IMR-90 (cell line): ENCODE results near the gene DAB2. TPM values are rescaled to one million over a fixed set of nuclear protein-coding genes. Genes with fewer than 3 reads are reported as not detected.

Source experiments
- ATAC-seq: fragments of 200-7000 bp; cut with Tn5 transposase; 2 replicates; pipeline ENCODE4 v1.9.1; 2020; ENCODE audit warnings: low read depth, mild to moderate bottlenecking, moderate library complexity
- BruUV-seq: library from RNA; stranded (reverse); fragments of 400-500 nt; replicated peaks from 2 replicates; lab custom pipeline; 2021; lab: Mats Ljungman, UMichigan
- CTCF ChIA-PET: fragments of 300-600 bp; formaldehyde crosslinking; extraction: SDS; loops from one replicate; lab custom pipeline; 2021; ENCODE audit warnings: antibody characterized with exemption; lab: Yijun Ruan, JAX
- POLR2A ChIA-PET: fragments of 300-600 bp; sonication (Branson Sonifier 250); formaldehyde crosslinking; loops from one replicate; lab custom pipeline; 2022; ENCODE audit warnings: antibody characterized with exemption; ENCODE audit not compliant: unreplicated experiment; lab: Charles Lee
- DNase-seq: peaks from one replicate; pipeline ENCODE4 v3.0.0; 2013
- H2AFZ ChIP-seq: replicated peaks from 2 replicates; pipeline ENCODE3; 2013; ENCODE audit warnings: low read length, mild to moderate bottlenecking; ENCODE audit not compliant: poor library complexity
- H2AK5ac ChIP-seq: 2 replicates; pipeline ENCODE4 v1.6.1; 2013; ENCODE audit warnings: low read depth, low read length, inconsistent platforms
- H2AK9ac ChIP-seq: replicated peaks from 2 replicates; pipeline ENCODE3; 2013; ENCODE audit warnings: mild to moderate bottlenecking, low read depth, low read length, moderate library complexity; ENCODE audit not compliant: poor library complexity
- H2BK120ac ChIP-seq: 2 replicates; pipeline ENCODE4 v1.6.1; 2013; ENCODE audit warnings: low read depth, low read length, inconsistent platforms
- H2BK15ac ChIP-seq: 3 replicates; pipeline ENCODE4 v1.6.1; 2013; ENCODE audit warnings: low read depth, low read length, inconsistent platforms
- H2BK20ac ChIP-seq: 2 replicates; pipeline ENCODE4 v1.6.1; 2013; ENCODE audit warnings: low read depth, mild to moderate bottlenecking, inconsistent platforms, low read length, moderate library complexity
- H2BK5ac ChIP-seq: 2 replicates; pipeline ENCODE4 v1.6.1; 2013; ENCODE audit warnings: mild to moderate bottlenecking, low read depth, low read length, inconsistent platforms; ENCODE audit not compliant: poor library complexity, severe bottlenecking
- H3K14ac ChIP-seq: replicated peaks from 2 replicates; pipeline ENCODE4 v1.6.1; 2013; ENCODE audit warnings: low read depth, low read length, inconsistent platforms
- H3K18ac ChIP-seq: 2 replicates; pipeline ENCODE4 v1.6.1; 2013; ENCODE audit warnings: low read depth, low read length, control low read depth
- H3K23ac ChIP-seq: 2 replicates; pipeline ENCODE4 v1.6.1; 2013; ENCODE audit warnings: low read depth, low read length, inconsistent platforms
- H3K27ac ChIP-seq: 2 replicates; pipeline ENCODE4 v1.5.1; 2013; ENCODE audit warnings: mild to moderate bottlenecking, control low read depth, low read length; ENCODE audit not compliant: insufficient read depth
- H3K27me3 ChIP-seq: 2 replicates; pipeline ENCODE4 v1.6.1; 2013; ENCODE audit warnings: low read length; ENCODE audit not compliant: control insufficient read depth, insufficient read depth
- H3K36me3 ChIP-seq: 2 replicates; pipeline ENCODE4 v1.6.1; 2013; ENCODE audit warnings: low read length, mixed read lengths; ENCODE audit not compliant: control insufficient read depth, insufficient read depth
- H3K4ac ChIP-seq: 2 replicates; pipeline ENCODE4 v1.6.1; 2013; ENCODE audit warnings: low read depth, low read length, inconsistent platforms
- H3K4me1 ChIP-seq: 2 replicates; pipeline ENCODE4 v1.6.1; 2013; ENCODE audit warnings: low read length, mixed read lengths; ENCODE audit not compliant: control insufficient read depth, insufficient read depth
- H3K4me2 ChIP-seq: 2 replicates; pipeline ENCODE4 v1.6.1; 2013; ENCODE audit warnings: low read depth, mild to moderate bottlenecking, control low read depth, low read length, moderate library complexity
- H3K4me3 ChIP-seq: 2 replicates; pipeline ENCODE4 v1.5.1; 2013; ENCODE audit warnings: low read depth, mild to moderate bottlenecking, control low read depth, low read length, moderate library complexity; ENCODE audit not compliant: insufficient read depth
- H3K56ac ChIP-seq: 2 replicates; pipeline ENCODE4 v1.6.1; 2013; ENCODE audit warnings: low read length, inconsistent platforms; ENCODE audit not compliant: insufficient read depth; ENCODE audit errors: extremely low read depth
- H3K79me1 ChIP-seq, 2 experiments: 2 replicates each; pipeline ENCODE4 v1.6.1; 2013; ENCODE audit warnings: low read length in 2 of 2, inconsistent platforms in 1 of 2, low read depth in 1 of 2
- H3K9ac ChIP-seq: 2 replicates; pipeline ENCODE4 v1.6.1; 2013; ENCODE audit warnings: low read depth, low read length, control low read depth
- H3K9me1 ChIP-seq: 2 replicates; pipeline ENCODE4 v1.6.1; 2013; ENCODE audit warnings: low read length, inconsistent platforms; ENCODE audit not compliant: insufficient read depth
- H3K9me3 ChIP-seq: 2 replicates; pipeline ENCODE4 v1.6.1; 2013; ENCODE audit warnings: low read length; ENCODE audit not compliant: control insufficient read depth, insufficient read depth
- H4K20me1 ChIP-seq: 2 replicates; pipeline ENCODE4 v1.6.1; 2013; ENCODE audit warnings: low read length, inconsistent platforms; ENCODE audit not compliant: insufficient read depth
- H4K5ac ChIP-seq: 2 replicates; pipeline ENCODE4 v1.6.1; 2013; ENCODE audit warnings: mild to moderate bottlenecking, low read depth, low read length, control low read depth
- H4K8ac ChIP-seq, 2 experiments: 2 replicates each; pipeline ENCODE4 v1.6.1; 2013; ENCODE audit warnings: low read depth in 2 of 2, low read length in 2 of 2, control low read depth in 1 of 2, inconsistent platforms in 1 of 2
- H4K91ac ChIP-seq: 2 replicates; pipeline ENCODE4 v1.6.1; 2013; ENCODE audit warnings: low read depth, low read length, inconsistent platforms; ENCODE audit not compliant: insufficient read depth
- BHLHE40 ChIP-seq: fragments of 150-350 bp; IDR thresholded peaks from 2 replicates; pipeline ENCODE4 v1.6.1; 2016; ENCODE audit warnings: mild to moderate bottlenecking, low read depth, low read length
- CEBPB ChIP-seq: IDR thresholded peaks from 2 replicates; pipeline ENCODE4 v1.6.1; 2012; ENCODE audit warnings: low read depth, low read length, improper control_type of control experiment
- CHD1 ChIP-seq: IDR thresholded peaks from 2 replicates; pipeline ENCODE4 v1.6.1; 2012; ENCODE audit warnings: low read depth, low read length, improper control_type of control experiment
- FOS ChIP-seq: fragments of 150-350 bp; IDR thresholded peaks from 2 replicates; pipeline ENCODE4 v1.6.1; 2016; ENCODE audit warnings: low read depth, low read length
- MAFK ChIP-seq: IDR thresholded peaks from 2 replicates; pipeline ENCODE4 v1.6.1; 2012; ENCODE audit warnings: low read depth, low read length, improper control_type of control experiment
- MXI1 ChIP-seq: IDR thresholded peaks from 2 replicates; pipeline ENCODE4 v1.6.1; 2012; ENCODE audit warnings: low read depth, mild to moderate bottlenecking, low read length, moderate library complexity, borderline replicate concordance
- NFE2L2 ChIP-seq: fragments of 150-350 bp; IDR thresholded peaks from 2 replicates; pipeline ENCODE4 v1.6.1; 2016; ENCODE audit warnings: low read depth, mild to moderate bottlenecking, low read length
- POLR2A ChIP-seq: IDR thresholded peaks from 2 replicates; pipeline ENCODE4 v1.6.1; 2012; ENCODE audit warnings: mild to moderate bottlenecking, low read depth, low read length
- RAD21 ChIP-seq: IDR thresholded peaks from 2 replicates; pipeline ENCODE4 v1.6.1; 2012; ENCODE audit warnings: low read length, improper control_type of control experiment
- RCOR1 ChIP-seq: IDR thresholded peaks from 2 replicates; pipeline ENCODE4 v1.6.1; 2012; ENCODE audit warnings: mild to moderate bottlenecking, low read length, improper control_type of control experiment; ENCODE audit not compliant: insufficient replicate concordance
- RFX5 ChIP-seq: IDR thresholded peaks from 2 replicates; pipeline ENCODE4 v1.8.0; 2012; ENCODE audit warnings: low read depth, mild to moderate bottlenecking, low read length, moderate library complexity
- SMC3 ChIP-seq: fragments of 150-350 bp; IDR thresholded peaks from 2 replicates; pipeline ENCODE4 v1.6.1; 2016; ENCODE audit warnings: low read depth, mild to moderate bottlenecking, antibody characterized with exemption, low read length, moderate library complexity
- USF2 ChIP-seq: fragments of 150-350 bp; IDR thresholded peaks from 2 replicates; pipeline ENCODE4 v1.6.1; 2017; ENCODE audit warnings: mild to moderate bottlenecking, antibody characterized with exemption, low read length, low read depth
- WGBS, 2 experiments: methylation state at CpG; one replicate each; pipeline versions ENCODE4 v1.1.5 to v1.1.7; 2013; ENCODE audit warnings: missing lambda C conversion rate in 2 of 2; ENCODE audit not compliant: insufficient read length in 1 of 2; ENCODE audit errors: extremely low coverage in 2 of 2; 5-methylcytosine and 5-hydroxymethylcytosine counted together
- dilution Hi-C: fragments of 300-500 bp; cut with HindIII; formaldehyde crosslinking; loops from one replicate; pipeline ENCODE4 v1.14.3; 2018; ENCODE audit warnings: low sequenced_read_pairs; ENCODE audit not compliant: unreplicated experiment
- in situ Hi-C: fragments of 300-500 bp; cut with MboI; formaldehyde crosslinking; loops from 3 replicates; pipeline ENCODE4 v1.14.3; 2019; ENCODE audit warnings: low sequenced_read_pairs, inconsistent platforms, mixed read lengths
- intact Hi-C: fragments of 100-400 bp; cut with micrococcal nuclease; formaldehyde crosslinking; loops from 2 replicates; pipeline ENCODE4 v1.10.0; 2022
- polyA plus RNA-seq, 3 experiments: library from polyadenylated mRNA; depleted of rRNA; stranded (reverse); fragments of >200 nt; gene quantifications; 2 replicates each; pipeline ENCODE4 v1.2.3, GENCODE V29; 2012; ENCODE audit warnings: low replicate concordance in 1 of 3
- total RNA-seq: library from RNA; depleted of rRNA; stranded (reverse); fragments of >200 nt; gene quantifications from 2 replicates; pipeline ENCODE4 v1.2.3, GENCODE V29; 2012
- TF ChIP-seq, protein P1 (sequence below): fragments of 150-350 bp; IDR thresholded peaks from 2 replicates; pipeline ENCODE4 v1.6.1; 2016; ENCODE audit warnings: low read depth, mild to moderate bottlenecking, low read length, moderate library complexity, borderline replicate concordance
- TF ChIP-seq, protein P2 (sequence below): conservative IDR thresholded peaks from 2 replicates; pipeline ENCODE4 v1.5.1; 2012; ENCODE audit warnings: mild to moderate bottlenecking, low read depth, low read length, improper control_type of control experiment

The DAB2 gene
- total and polyA plus RNA-seq, 2 of the 4 experiments (the other 2 are of a cell fraction) = 50.0 to 101 TPM

- no CpG with 5 or more reads among the region's 1 CpG for WGBS, 2 experiments
Measured at GRCh38 chr5:39353717-39354399, 70.9 kb downstream of the DAB2 start.

More at GRCh38 chr5:39353717-39354399, 70.9 kb downstream of the DAB2 start:
- Histone ChIP-seq H3K79me1 (no peaks in the 10 kb centered on the region), H4K91ac (no peak overlapping the region), H4K8ac (no peak overlapping the region), H2BK120ac (no peak overlapping the region), H3K4me2 (no peak overlapping the region), H3K14ac (no peak overlapping the region), H2BK5ac (no peak overlapping the region), H3K18ac (no peak overlapping the region), H3K27me3 (peaks cover 10% of the 10 kb centered on the region), H2AK5ac (no peak overlapping the region), H3K9ac (no peak overlapping the region), H3K4me3 (no peak overlapping the region), H3K23ac (no peak overlapping the region), H3K36me3 (no peaks in the 10 kb centered on the region), H2AK9ac (no peak overlapping the region), H4K20me1 (no peaks in the 10 kb centered on the region), H2BK15ac (no peak overlapping the region), H3K4ac (no peak overlapping the region), H3K4me1 (no peaks in the 10 kb centered on the region), H3K56ac (no peak overlapping the region), H3K9me1 (no peaks in the 10 kb centered on the region), H4K5ac (no peak overlapping the region), H3K9me3 (0 out of 2 replicates have a peak, but pooled peaks cover 2% of the 10 kb centered on the region), H2BK20ac (no peak overlapping the region), H2AFZ (no peak overlapping the region), H3K27ac (no peak overlapping the region)
- no peak for TF ChIP-seq BHLHE40
- no peak for TF ChIP-seq RFX5
- no peak for TF ChIP-seq SMC3
- no peak for TF ChIP-seq CHD1
- no peak for TF ChIP-seq CEBPB
- TF ChIP-seq, protein P1, sequence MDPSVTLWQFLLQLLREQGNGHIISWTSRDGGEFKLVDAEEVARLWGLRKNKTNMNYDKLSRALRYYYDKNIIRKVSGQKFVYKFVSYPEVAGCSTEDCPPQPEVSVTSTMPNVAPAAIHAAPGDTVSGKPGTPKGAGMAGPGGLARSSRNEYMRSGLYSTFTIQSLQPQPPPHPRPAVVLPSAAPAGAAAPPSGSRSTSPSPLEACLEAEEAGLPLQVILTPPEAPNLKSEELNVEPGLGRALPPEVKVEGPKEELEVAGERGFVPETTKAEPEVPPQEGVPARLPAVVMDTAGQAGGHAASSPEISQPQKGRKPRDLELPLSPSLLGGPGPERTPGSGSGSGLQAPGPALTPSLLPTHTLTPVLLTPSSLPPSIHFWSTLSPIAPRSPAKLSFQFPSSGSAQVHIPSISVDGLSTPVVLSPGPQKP = no peak
- no peak for TF ChIP-seq RCOR1
- TF ChIP-seq MXI1 = no peak
- no peak for TF ChIP-seq RAD21
- no peak for TF ChIP-seq MAFK
- no peak for TF ChIP-seq NFE2L2
- TF ChIP-seq, protein P2, sequence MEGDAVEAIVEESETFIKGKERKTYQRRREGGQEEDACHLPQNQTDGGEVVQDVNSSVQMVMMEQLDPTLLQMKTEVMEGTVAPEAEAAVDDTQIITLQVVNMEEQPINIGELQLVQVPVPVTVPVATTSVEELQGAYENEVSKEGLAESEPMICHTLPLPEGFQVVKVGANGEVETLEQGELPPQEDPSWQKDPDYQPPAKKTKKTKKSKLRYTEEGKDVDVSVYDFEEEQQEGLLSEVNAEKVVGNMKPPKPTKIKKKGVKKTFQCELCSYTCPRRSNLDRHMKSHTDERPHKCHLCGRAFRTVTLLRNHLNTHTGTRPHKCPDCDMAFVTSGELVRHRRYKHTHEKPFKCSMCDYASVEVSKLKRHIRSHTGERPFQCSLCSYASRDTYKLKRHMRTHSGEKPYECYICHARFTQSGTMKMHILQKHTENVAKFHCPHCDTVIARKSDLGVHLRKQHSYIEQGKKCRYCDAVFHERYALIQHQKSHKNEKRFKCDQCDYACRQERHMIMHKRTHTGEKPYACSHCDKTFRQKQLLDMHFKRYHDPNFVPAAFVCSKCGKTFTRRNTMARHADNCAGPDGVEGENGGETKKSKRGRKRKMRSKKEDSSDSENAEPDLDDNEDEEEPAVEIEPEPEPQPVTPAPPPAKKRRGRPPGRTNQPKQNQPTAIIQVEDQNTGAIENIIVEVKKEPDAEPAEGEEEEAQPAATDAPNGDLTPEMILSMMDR = no peak
- TF ChIP-seq FOS = no peak
- no peak for TF ChIP-seq POLR2A
- TF ChIP-seq USF2 = no peak
- ChIA-PET CTCF (no interaction called here), POLR2A (no interaction called here)
- in situ Hi-C loops (no loop called here), intact Hi-C loops (no loop called here), dilution Hi-C loops (no loop called here)
- BruUV-seq = no TSS peak
- ATAC-seq = no peak
- no peak for DNase-seq
